SH-SY5Y (cell line): ENCODE results near the gene FAM209A.
"Not testable (repeated sequence)": the region's sequence is repeated elsewhere in the genome, so short reads cannot be mapped to it uniquely, and the experiment has no call there.

ENCODE experiments used
- GATA2 ChIP-seq: IDR thresholded peaks from 2 replicates; pipeline ENCODE4 v1.6.1; 2011; ENCODE audit warnings: mild to moderate bottlenecking, low read depth, low read length
- GATA3 ChIP-seq: IDR thresholded peaks from 2 replicates; pipeline ENCODE4 v1.6.1; 2011; ENCODE audit warnings: low read depth, mild to moderate bottlenecking, low read length, moderate library complexity

The FAM209A gene

DNA sequence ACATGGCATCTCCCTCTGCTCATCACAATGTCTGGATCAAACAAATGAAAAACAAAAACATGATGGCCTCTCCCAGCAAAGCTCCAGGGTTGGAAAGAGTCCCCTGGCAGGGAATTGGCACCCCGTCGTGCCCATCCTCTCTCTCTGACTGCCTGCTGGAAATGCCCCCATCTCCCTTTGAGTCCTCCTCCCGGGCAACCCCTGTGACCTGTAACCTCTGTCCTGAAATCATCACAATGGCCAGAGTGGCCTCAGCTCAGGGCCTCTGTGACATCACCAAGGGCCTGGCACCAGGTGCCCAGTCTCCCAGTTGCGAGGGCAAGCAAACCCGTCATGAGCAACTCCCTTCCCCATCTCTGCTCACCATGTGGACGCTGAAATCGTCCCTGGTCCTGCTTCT is at the start of gene FAM209A:
Gene FAM209A, plus strand, starts transcription at position 301 of the 400 bp plus-strand sequence. Its CDS starts 65 bp downstream, at position 366.
- not testable (repeated sequence) for TF ChIP-seq GATA2, GATA3

- TF ChIP-seq GATA2 (no peak), GATA3 (no peak)
Measured at GRCh38 chr20:56483970-56484369, 40.6 kb upstream of the FAM209A start.

- TF ChIP-seq GATA3 (no peak), GATA2 (no peak)
Measured at GRCh38 chr20:56487216-56487615, 37.3 kb upstream of the FAM209A start.

- TF ChIP-seq GATA3, result no peak
- TF ChIP-seq GATA2, result no peak
Measured at GRCh38 chr20:56488566-56488965, 36.0 kb upstream of the FAM209A start.

DNA sequence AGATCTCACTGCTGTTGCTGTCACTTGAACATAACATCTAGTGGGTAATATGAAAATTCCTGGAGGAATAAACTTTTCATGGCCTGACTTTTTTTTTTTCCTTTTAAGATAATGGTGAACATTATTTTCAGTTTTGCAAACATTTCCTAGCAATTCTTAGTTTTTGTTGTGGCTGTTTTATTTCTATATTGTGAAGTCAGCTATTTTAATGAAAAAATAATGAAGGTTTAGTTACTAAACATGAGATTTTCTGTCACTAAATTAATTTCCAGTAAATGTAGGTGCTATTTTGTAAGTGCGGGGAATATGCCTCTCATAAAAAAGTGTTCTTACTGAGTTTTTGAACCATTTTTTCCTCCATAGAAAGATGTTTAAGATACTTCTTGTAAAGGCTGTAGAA is 23.4 kb upstream of the FAM209A start:
- TF ChIP-seq GATA2, result no peak
- no peak for TF ChIP-seq GATA3

DNA sequence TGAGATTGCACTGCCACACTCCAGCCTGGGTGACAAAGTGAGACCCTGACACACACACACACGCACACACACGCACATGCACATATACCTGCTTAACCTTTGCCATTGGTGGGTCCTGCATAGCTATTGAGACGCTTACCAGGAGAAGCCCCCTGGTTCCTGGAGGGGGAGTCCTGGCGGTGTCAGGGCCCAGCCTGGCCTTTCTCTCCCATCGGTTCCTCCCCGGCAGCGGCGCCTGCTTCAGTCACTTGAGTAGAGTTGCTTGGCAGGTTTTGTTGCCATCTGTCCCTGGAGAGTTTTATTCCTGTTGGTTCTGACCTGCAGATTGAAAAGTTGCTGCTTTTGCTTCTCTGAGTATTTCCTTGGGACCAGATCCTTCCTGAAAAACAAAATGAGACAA is 20.6 kb upstream of the FAM209A start:
- TF ChIP-seq GATA3, result no peak
- no peak for TF ChIP-seq GATA2

- TF ChIP-seq GATA2 (no peak), GATA3 (no peak)
Measured at GRCh38 chr20:56504373-56505005, 20.1 kb upstream of the FAM209A start.

DNA sequence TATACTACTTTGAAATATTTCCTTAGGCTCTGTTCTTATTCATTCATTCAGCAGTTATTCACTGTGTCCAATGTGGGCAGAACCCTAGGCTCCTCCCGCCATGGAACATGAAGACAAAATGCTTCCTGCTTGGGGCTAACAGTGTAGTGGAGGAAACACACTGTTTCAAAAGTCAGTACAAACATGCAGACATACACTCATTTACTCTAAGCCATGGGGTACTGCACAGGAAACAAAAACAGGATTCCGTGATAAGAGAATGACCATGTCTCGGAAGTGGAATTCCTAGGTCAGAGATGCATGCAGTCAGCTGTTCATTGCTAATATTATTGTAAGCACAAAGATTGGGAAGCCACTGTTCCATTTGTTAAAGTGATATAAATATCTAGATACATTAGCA is 18.4 kb upstream of the FAM209A start:
- TF ChIP-seq GATA3 (no peak), GATA2 (no peak)

DNA sequence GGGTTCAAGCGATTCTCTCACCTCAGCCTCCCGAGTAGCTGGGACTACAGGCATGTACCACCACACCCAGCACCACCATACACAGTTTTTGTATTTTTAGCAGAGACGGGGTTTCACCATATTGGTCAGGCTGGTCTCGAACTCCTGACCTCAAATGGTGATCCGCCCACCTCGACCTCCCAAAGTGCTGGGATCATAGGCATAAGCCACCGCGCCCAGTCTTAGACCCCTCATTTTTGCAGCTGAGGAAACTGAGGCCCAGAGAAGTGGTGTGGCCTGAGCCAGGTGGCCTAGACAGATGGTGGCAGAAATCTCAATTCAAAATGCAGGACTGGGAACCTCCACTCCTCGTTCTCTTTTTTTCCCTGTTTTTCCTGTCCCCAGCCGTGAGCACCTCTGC is 12.6 kb upstream of the FAM209A start:
- TF ChIP-seq GATA3, result no peak
- TF ChIP-seq GATA2, result no peak

DNA sequence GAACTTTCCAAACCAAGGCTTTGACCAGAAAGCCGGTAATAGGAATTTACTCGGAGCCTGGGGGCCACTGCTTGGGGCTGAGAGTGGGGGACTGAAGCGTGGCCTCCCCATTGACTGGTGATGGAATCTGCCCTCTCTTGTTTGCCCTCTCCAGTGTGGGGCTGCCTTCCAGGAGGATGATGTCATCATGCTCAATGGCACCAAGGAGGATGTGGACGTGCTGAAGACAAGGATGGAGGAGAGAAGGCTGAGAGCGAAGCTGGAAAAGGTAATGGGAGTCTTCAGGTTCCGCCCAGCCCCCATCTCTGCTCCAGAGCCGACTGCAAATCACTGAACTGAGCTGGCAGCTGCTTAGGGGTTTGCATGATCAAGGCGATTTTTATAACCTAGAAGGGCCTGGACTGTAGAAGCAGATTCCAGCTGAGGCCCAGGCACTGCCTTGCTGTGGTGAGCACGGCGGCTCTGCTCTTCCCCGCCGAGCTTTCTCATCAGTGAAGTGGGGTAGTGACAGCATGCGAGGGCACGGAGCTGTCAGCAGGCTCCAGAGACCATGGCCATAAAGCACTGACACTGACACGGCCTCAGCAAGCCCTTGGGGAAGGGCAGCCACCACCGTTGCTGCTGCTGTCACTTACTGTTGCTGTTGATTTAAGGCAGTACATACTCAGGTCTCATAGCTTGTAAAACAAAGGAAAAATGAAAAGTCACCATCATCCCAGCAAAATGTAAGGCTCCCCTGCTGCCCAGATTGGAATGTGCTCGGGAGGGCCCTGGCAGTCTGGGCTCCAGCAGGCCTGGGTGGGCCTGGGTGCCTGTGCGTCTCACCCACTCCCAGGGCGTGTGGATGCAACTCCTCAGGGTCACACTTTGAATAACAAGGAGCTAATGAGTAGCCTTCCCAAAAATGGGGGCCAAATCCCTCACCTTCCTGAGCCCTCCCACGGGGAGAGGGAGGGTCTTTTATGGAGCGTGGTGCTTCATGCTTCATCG is 11.1 kb upstream of the FAM209A start:
- TF ChIP-seq GATA2, result no peak
- no peak for TF ChIP-seq GATA3

GRCh38 chr20:56516631-56517030 is 7.9 kb upstream of the FAM209A start:
- TF ChIP-seq GATA3 (no peak), GATA2 (no peak)

DNA sequence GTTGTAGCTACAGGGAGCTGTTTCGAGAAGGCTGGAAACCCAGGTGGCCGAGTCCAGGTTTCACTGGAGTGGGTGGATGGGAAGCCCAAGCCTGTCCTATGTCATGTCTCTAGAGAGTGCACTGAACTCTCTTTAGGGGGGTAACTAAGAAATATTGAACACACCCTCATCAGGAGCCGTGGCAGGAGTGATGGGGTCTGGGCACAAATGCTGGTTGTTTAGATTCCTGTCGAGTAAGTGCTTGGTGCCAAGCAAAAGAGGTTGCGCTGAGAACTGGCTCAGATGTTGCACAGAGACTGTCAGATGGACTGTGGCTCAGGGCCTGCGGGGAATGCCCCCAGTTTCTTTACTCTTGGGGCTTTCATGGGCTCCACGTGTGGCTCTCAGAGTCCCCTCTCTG is 7.3 kb upstream of the FAM209A start:
- no peak for TF ChIP-seq GATA3
- TF ChIP-seq GATA2, result no peak

DNA sequence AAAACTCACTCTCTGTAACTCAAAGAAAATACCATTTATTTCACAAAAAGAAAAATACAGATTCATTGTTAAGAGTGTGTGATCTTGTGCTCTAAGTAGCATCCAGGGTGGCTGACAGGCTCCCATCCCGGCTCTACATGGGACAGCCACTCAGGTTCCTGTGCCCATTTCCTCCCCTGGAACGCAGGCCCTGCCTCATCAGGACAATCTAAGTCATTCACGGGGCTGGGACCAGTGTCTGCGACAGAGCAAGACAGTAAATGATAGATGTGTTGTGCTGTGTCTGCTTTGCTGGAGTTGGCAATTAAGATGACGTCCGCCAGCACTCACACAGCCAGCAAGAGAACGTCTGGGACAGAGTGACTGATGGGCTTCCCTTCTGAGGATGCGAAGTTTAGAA is 6.9 kb upstream of the FAM209A start:
- TF ChIP-seq GATA2 (no peak), GATA3 (no peak)

DNA sequence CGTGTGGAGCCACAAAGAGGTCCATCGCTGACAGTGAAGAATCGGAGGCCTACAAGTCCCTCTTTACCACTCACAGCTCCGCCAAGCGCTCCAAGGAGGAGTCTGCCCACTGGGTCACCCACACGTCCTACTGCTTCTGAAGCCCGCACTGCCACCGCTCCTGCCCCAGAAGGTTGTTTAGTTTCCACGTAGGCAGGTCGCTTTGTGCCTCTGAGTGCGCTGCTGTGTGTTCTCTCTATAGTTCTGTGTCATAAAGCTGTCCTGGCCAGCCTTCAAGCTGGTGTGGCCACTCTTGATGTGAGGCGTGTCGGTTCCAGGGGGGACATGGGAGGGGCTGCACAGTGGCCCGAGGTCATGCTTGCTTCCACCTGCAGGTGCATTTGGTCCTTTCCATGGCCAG is 6.4 kb upstream of the FAM209A start:
- TF ChIP-seq GATA2 (no peak), GATA3 (no peak)
